ENCODE measurements around the gene PRKN.

Gene PRKN

DNA sequence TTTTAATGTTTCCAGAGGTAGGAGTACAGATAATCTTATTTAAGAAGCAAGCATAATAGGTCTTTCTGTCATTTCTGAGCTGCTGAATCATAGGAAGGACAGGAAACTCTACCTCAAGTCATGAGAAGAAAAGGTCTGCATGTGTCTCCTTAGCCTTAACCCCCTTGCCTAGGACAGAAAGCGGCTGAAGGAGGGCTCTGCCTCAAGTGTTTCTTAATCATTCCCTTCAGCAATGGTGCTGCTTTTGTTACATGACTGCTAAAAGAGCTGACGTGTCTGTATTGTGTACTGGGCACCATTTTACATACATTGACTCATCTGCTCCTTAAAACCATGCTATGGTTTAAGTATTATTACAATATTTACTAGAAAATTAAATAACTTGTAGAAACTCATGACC is 889.7 kb downstream of the PRKN start:
- Histone ChIP-seq H3K4me3 (ENCODE audit: low read length) (no peak overlapping the region), H3K9ac (ENCODE audit: low read depth, low read length) (no peak overlapping the region), H3K4me1 (ENCODE audit: insufficient read depth, low read length) (peaks cover 9% of the 10 kb centered on the region; the same call in 1 of the 2 replicates), H3K27me3 (ENCODE audit: insufficient read depth, low read length) (no peaks in the 10 kb centered on the region), H3K27ac (ENCODE audit: low read length) (no peak overlapping the region), H3K9me3 (ENCODE audit: insufficient read depth, low read depth, low read length) (no peaks in the 10 kb centered on the region), H3K36me3 (ENCODE audit: insufficient read depth, low read depth, low read length) (no peaks in the 10 kb centered on the region)

DNA sequence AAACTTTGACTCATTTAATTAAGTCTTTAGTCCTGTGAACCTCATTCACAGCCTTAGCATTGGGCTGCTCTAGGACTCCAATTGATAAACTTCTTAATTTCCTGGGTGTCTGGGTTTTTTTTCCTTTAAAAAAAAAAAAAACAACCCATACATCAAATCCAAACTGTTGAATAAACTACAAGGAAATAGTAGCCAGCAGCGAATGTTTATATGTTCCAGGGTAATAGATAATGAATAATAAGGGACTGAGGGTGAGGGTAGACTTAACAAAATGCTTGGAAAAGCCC is 890.2 kb downstream of the PRKN start:
- H3K4me3 ChIP-seq (ENCODE audit: low read length) = no peak overlapping the region
- H3K9me3 ChIP-seq (ENCODE audit: insufficient read depth, low read depth, low read length) = no peaks in the 10 kb centered on the region
- no peak overlapping the region for H3K27ac ChIP-seq (ENCODE audit: low read length)
- H3K27me3 ChIP-seq (ENCODE audit: insufficient read depth, low read length) = no peaks in the 10 kb centered on the region
- no peaks in the 10 kb centered on the region for H3K36me3 ChIP-seq (ENCODE audit: insufficient read depth, low read depth, low read length)
- peaks cover 9% of the 10 kb centered on the region; the same call in 1 of the 2 replicates for H3K4me1 ChIP-seq (ENCODE audit: insufficient read depth, low read length)
- no peak overlapping the region for H3K9ac ChIP-seq (ENCODE audit: low read depth, low read length)

DNA sequence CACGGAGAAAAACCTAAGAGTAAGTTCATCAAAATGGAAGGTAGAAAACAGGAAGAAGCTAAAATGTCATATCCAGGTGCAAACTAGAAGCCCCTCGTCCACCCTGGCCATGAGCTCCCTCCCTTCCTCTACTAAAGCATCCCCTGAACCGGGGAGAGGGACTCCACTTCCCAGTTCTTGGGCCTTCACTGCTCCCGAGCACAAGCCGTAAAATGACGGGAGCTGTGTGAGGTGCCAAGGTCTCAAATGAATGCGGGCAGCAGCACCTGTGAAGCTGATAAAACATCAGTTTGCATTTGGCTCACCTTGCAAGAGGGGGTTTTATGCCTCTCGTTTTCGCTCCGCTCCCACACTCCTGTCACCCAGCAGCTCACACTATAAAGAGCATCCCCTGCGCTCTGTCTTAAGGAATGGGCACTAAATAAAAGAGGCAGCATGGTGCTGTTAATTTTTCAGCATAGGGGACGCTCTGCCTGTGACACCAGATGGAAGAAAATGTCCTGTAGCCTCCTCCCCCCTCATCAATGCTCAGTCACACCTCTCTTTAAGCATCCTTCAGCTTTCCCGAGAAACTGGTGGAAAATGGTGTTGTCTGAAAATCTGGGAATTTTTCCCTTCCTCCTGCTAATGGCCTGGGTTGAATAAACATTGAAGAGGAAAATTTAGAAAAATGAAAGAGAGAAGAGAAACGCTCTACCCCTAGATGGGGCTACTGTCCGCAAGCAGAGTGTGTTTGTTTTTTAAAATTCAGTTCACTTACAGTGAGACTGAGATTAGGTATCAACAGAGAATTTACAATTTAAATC is 890.7 kb downstream of the PRKN start:
- no peak overlapping the region for H3K4me3 ChIP-seq (ENCODE audit: low read length)
- H3K9me3 ChIP-seq (ENCODE audit: insufficient read depth, low read depth, low read length) = no peaks in the 10 kb centered on the region
- H3K36me3 ChIP-seq (ENCODE audit: insufficient read depth, low read depth, low read length) = no peaks in the 10 kb centered on the region
- H3K4me1 ChIP-seq (ENCODE audit: insufficient read depth, low read length) = peaks cover 9% of the 10 kb centered on the region; the same call in 1 of the 2 replicates
- no peaks in the 10 kb centered on the region for H3K27me3 ChIP-seq (ENCODE audit: insufficient read depth, low read length)
- no peak overlapping the region for H3K9ac ChIP-seq (ENCODE audit: low read depth, low read length)
- H3K27ac ChIP-seq (ENCODE audit: low read length) = no peak overlapping the region

DNA sequence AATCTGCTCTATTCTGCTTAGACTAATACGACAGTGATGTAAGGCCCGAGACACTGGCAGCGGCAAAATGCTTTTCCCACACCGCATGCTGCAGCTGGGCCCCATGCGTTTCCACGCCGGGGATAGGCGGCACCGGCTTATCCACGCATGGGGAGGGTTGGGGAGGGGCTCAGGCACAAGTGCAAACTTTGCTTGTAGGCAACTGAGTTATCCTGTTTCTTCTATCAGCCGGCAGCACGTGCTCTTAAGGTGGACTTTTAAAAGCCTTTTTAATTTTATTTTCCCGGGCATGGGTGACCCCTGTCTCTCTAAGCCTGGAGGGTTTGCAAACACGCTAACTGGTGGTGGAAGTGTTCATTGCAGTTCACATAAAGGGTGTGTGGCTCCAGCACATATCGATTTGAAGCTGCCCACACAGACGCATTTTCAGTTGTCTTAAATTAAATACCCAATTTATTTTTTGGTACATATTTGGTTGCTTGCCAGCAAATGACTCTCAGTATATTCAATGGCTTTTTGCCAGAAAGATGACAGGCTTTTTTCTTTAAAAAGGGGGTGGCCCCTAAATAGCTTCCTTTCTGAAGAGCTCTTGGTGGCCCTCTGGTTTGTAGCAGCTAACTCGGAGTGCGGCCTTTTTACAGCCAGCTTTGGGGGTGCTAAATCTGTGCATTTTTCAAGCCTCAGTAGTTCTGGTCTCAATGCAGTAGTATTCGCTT is 891.9 kb downstream of the PRKN start:
- Histone ChIP-seq H3K4me3 (ENCODE audit: low read length) (no peak overlapping the region), H3K9me3 (ENCODE audit: insufficient read depth, low read depth, low read length) (no peaks in the 10 kb centered on the region), H3K4me1 (ENCODE audit: insufficient read depth, low read length) (peaks cover 9% of the 10 kb centered on the region; the same call in 1 of the 2 replicates), H3K36me3 (ENCODE audit: insufficient read depth, low read depth, low read length) (no peaks in the 10 kb centered on the region), H3K27me3 (ENCODE audit: insufficient read depth, low read length) (no peaks in the 10 kb centered on the region), H3K27ac (ENCODE audit: low read length) (no peak overlapping the region), H3K9ac (ENCODE audit: low read depth, low read length) (no peak overlapping the region)

DNA sequence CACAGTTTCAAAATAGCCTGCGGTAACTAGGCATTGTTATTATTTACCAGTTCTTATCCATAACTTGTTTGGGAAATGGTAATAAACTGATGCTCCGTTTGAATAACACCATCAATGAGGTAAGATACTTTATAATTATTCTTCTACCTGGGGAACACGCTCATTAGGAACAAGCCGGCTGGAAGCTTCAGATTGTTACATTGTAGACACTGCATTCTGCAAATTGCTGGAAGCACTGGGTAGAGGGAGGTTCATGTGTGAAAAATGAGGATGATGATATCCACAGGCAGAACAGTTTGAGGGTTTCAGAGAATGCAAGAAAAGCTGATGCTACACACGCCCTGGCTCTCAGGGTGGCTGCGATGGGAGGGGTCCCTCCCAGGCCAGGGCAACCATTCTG is 893.1 kb downstream of the PRKN start:
- H3K4me3 ChIP-seq (ENCODE audit: low read length) = no peak overlapping the region
- H3K4me1 ChIP-seq (ENCODE audit: insufficient read depth, low read length) = peaks cover 9% of the 10 kb centered on the region; the same call in 1 of the 2 replicates
- H3K9ac ChIP-seq (ENCODE audit: low read depth, low read length) = no peak overlapping the region
- H3K27ac ChIP-seq (ENCODE audit: low read length) = no peak overlapping the region
- H3K27me3 ChIP-seq (ENCODE audit: insufficient read depth, low read length) = no peaks in the 10 kb centered on the region
- no peaks in the 10 kb centered on the region for H3K36me3 ChIP-seq (ENCODE audit: insufficient read depth, low read depth, low read length)
- H3K9me3 ChIP-seq (ENCODE audit: insufficient read depth, low read depth, low read length) = no peaks in the 10 kb centered on the region

DNA sequence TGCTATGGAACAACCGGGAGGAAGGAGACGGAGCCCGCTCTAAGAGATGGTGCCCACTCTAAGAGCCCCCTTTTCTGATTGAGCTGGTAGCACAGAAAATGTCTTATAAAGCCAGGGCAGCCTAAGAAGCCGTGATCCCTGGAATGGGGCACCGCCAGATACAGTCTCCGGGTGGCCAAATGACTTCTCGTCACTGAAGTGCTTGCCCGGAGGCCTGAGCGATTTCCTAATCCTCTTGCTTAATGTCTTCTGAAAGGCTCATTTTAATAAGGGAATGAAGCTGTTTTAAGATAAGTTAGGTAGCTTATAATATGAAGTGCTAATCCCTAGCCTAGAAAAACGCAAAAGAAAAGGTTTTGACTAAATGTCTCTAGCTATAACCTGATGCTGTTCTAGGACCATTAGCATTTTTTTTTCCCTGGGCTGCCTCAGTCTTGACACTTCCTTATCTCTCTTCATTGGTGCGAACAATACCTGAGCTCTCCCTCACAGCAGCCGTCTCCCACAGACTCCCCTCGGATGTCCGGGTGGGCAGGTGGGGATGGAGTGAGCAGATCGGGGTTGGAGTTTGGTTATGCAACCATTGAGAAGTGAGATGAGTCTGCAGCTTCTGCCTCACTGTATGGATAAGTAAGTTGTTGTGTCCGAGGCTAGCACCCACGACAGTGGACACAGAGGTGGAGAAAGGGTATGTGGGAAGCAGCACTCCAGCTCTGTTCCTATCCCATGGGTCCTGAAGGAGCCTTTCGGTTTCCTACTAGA is 894.3 kb downstream of the PRKN start:
- Histone ChIP-seq H3K9me3 (ENCODE audit: insufficient read depth, low read depth, low read length) (no peaks in the 10 kb centered on the region), H3K27ac (ENCODE audit: low read length) (no peak overlapping the region), H3K36me3 (ENCODE audit: insufficient read depth, low read depth, low read length) (no peaks in the 10 kb centered on the region), H3K9ac (ENCODE audit: low read depth, low read length) (no peak overlapping the region), H3K4me1 (ENCODE audit: insufficient read depth, low read length) (peaks cover 6% of the 10 kb centered on the region; the same call in 1 of the 2 replicates), H3K27me3 (ENCODE audit: insufficient read depth, low read length) (no peaks in the 10 kb centered on the region), H3K4me3 (ENCODE audit: low read length) (no peak overlapping the region)

DNA sequence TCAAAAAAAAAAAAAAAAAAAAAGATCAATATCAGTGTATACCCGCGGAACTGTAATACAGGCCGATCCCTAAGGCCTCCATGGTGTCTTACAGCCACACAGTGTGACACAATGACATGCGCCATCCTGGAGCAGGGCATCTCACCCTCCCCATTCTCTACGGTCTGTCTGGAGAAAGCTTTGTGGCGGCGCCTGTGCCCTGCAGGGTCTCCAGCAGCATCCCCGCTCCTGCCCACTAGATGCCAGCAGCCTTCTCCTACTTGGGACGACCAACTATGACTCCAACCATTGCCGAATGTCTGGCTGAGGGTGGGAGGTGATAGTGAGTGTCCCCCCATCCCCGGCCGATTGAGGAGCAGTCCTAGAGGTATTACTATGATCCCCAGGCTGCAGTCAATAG is 894.9 kb downstream of the PRKN start:
- no peak overlapping the region for H3K4me3 ChIP-seq (ENCODE audit: low read length)
- no peak overlapping the region for H3K27ac ChIP-seq (ENCODE audit: low read length)
- no peaks in the 10 kb centered on the region for H3K9me3 ChIP-seq (ENCODE audit: insufficient read depth, low read depth, low read length)
- H3K27me3 ChIP-seq (ENCODE audit: insufficient read depth, low read length) = no peaks in the 10 kb centered on the region
- no peaks in the 10 kb centered on the region for H3K36me3 ChIP-seq (ENCODE audit: insufficient read depth, low read depth, low read length)
- H3K4me1 ChIP-seq (ENCODE audit: insufficient read depth, low read length) = peaks cover 6% of the 10 kb centered on the region; the same call in 1 of the 2 replicates
- no peak overlapping the region for H3K9ac ChIP-seq (ENCODE audit: low read depth, low read length)

DNA sequence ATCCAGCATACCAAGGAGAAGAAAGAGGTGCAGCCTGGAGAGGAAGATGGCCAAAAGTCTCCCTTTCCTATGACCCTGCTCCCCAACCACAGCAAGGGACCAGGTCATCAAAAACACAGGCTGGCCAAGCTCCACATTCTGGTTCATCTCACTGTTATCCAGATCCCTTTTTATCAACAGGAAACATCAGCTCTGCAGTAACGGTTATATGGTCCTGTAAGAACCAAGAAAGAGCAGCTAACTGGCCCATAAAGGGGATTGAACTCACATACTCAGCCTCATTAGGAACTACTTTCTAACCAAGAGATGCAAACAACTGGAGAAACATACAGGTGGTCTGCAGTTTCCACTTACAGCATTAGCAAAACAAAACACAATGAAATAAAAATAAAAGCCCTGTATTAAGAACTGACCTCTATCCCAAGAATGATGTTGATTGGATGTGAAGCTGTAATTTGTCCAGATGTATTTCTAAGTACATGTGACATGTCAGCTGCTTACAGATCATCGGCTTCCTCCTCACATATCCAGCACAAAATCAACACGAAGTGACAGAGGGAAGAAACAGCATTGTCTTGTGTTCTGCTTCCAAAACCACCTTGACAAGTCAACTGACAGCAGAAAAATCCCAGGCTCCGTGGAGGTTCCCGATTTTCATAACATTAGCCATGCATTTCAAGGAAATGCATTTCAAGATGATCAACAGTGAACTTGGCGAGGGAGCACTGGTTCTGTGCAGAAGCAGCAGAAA is 896.5 kb downstream of the PRKN start:
- no peaks in the 10 kb centered on the region for H3K27me3 ChIP-seq (ENCODE audit: insufficient read depth, low read length)
- no peak overlapping the region for H3K9ac ChIP-seq (ENCODE audit: low read depth, low read length)
- no peak overlapping the region for H3K27ac ChIP-seq (ENCODE audit: low read length)
- no peak overlapping the region for H3K4me3 ChIP-seq (ENCODE audit: low read length)
- H3K4me1 ChIP-seq (ENCODE audit: insufficient read depth, low read length) = peaks cover 3% of the 10 kb centered on the region; the same call in 1 of the 2 replicates
- no peaks in the 10 kb centered on the region for H3K9me3 ChIP-seq (ENCODE audit: insufficient read depth, low read depth, low read length)
- no peaks in the 10 kb centered on the region for H3K36me3 ChIP-seq (ENCODE audit: insufficient read depth, low read depth, low read length)

DNA sequence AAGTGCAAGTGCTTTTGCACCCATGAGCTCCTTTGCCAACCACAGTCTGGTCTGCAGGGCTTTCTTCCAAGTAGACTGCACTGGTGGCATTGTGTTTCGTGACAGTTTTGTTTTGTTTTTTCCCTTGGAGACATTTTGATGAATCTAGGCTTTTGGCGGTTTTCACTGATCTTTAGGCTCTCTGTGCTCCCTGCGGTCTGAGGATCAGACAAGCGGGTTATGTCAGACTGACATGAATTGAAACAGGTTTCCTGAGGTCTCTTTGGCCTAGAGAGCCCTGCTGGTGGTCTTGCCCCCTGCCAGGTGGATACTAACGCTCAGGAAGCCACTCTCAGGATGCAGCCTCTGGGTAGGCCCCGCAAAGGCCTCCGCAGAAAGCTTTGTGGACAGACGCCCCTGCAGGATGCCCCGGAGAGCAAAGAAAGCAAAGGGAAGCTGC is 898.3 kb downstream of the PRKN start:
- Histone ChIP-seq H3K9ac (ENCODE audit: low read depth, low read length) (no peak overlapping the region), H3K4me1 (ENCODE audit: insufficient read depth, low read length) (no peaks in the 10 kb centered on the region; the same call in 1 of the 2 replicates)

DNA sequence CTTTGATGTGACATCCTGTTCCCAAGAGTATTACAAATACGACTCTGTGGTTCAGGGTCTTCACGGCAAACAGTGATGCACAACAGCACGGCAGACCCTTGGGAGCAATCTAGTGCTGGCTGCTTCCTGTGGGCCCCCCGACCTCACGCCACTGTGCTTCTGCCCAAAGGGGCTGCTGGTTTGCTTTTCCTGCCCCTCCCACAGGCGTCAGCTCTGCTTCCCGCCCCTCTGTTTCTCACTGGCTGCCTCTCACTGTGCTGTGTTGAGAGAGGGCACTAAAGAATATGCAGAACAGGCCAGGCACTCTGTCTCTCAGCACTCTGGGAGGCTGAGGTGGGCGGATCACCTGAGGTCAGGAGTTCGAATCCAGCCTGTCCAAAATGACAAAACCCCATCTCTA is 899.2 kb downstream of the PRKN start:
- Histone ChIP-seq H3K4me3 (ENCODE audit: low read length) (no peak overlapping the region), H3K27me3 (ENCODE audit: insufficient read depth, low read length) (no peaks in the 10 kb centered on the region), H3K9ac (ENCODE audit: low read depth, low read length) (no peak overlapping the region), H3K27ac (ENCODE audit: low read length) (no peak overlapping the region), H3K36me3 (ENCODE audit: insufficient read depth, low read depth, low read length) (no peaks in the 10 kb centered on the region), H3K4me1 (ENCODE audit: insufficient read depth, low read length) (no peaks in the 10 kb centered on the region; the same call in 1 of the 2 replicates), H3K9me3 (ENCODE audit: insufficient read depth, low read depth, low read length) (no peaks in the 10 kb centered on the region)

More for the DNA sequence above, 898.3 kb downstream of the PRKN start:
- Histone ChIP-seq H3K9me3 (ENCODE audit: insufficient read depth, low read depth, low read length) (no peaks in the 10 kb centered on the region), H3K27me3 (ENCODE audit: insufficient read depth, low read length) (no peaks in the 10 kb centered on the region), H3K27ac (ENCODE audit: low read length) (no peak overlapping the region), H3K4me3 (ENCODE audit: low read length) (no peak overlapping the region), H3K36me3 (ENCODE audit: insufficient read depth, low read depth, low read length) (no peaks in the 10 kb centered on the region)

DNA sequence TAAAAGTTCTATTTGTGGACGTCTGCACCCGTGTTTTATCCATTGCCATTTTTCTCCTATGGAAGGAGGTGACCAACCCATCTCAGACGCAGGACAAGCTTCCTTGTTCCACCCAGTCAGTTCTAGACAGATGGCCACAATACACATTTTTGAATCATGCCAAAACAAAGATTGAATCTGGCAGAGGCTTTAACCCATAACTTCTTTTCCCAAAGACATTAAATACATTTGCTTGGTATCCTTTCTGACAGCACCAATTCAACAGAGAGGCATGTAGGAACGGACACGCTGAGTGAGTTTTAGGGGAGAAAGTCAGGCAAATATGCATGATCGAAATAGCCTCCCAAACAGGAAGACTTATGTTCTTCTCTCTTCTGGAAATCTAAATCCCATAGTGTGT is 901.1 kb downstream of the PRKN start:
- H3K9ac ChIP-seq (ENCODE audit: low read depth, low read length) = no peak overlapping the region

More for the DNA sequence above, 901.1 kb downstream of the PRKN start:
- Histone ChIP-seq H3K27me3 (ENCODE audit: insufficient read depth, low read length) (no peaks in the 10 kb centered on the region), H3K36me3 (ENCODE audit: insufficient read depth, low read depth, low read length) (no peaks in the 10 kb centered on the region), H3K4me3 (ENCODE audit: low read length) (no peak overlapping the region), H3K9me3 (ENCODE audit: insufficient read depth, low read depth, low read length) (no peaks in the 10 kb centered on the region), H3K4me1 (ENCODE audit: insufficient read depth, low read length) (no peaks in the 10 kb centered on the region; the same call in 1 of the 2 replicates), H3K27ac (ENCODE audit: low read length) (no peak overlapping the region)

Data from iPS-20b (cell line).